Femur (tissue), 1 donor: ENCODE data around the gene MYLK.

Experiments
- DNase-seq: peaks from one replicate; pipeline ENCODE4 v3.0.0-alpha.2; 2017

The MYLK gene

DNA sequence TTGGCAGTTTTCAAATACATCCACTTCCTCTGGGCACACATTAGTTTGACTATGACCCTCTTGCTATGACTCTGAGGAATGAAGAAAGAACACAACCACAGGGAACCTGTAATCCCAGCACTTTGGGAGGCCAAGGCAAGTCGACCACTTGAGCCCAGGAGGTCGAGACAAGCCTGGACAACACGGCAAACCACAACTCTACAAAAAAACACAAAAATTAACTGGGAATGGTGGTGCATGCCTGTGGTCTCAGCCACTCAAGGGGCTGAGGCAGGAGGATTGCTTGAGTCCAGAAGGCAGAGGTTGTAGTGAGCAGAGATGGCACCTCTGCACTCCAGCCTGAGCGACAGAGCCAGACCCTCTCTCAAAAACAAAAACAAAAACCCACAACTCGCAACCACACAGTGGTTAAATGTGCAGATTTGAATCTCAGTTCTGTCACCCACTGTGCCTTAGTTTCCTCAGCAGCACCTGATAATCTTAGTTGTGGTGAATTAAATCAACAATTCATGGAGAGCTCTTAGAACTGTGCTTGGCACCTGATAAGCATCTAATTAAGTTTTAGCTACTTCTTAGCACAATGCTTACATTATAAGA lies 65.7 kb downstream of the MYLK start:
- DNase-seq, result no peak

DNA sequence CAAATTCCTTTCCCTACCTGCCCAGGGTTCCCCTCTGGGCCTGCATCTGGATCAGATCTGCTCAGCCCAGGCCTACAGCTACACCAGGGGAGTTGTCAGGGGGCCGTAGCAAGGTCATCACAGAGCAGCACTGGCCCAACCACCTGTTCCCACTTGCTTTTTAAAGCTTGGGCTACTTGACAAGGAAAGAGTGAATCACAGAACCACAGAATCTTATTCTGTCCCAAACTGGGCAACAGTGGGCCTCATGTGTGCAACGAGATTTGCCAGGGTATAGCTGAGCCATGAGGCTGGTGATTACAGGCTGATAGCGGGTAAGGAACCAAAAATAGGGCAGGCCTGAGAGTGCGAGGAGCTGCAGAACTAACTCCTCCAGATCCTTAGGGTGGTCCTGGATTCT lies 66.7 kb downstream of the MYLK start:
- no peak for DNase-seq

DNA sequence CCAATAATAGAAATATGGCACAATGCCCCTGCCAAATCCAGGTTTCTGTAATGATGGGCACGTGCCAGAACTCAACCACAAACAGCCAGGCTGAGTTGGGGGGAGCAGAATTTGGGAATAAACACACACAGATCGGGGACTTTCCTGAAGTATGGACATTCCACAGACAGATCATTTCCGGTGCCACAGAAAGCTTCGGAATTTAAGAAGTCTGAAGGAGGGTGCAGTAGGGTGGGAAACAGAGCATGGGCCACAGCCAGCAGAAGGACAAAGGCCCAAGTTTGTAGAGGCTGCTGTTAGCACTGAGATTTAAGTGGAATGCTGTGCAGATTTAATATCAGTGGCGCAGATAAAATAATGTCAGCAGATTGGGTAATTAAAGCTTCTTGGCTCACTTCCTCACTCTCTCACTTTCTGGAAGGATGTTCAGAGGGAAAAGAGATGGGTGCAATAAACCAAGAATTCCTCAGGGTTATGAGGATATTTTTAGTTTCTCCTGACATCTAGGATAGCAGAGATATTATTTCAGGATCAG lies 67.4 kb downstream of the MYLK start:
- DNase-seq, result no peak

- no peak for DNase-seq
Measured at GRCh38 chr3:123815981-123816380, 68.2 kb downstream of the MYLK start.

DNA sequence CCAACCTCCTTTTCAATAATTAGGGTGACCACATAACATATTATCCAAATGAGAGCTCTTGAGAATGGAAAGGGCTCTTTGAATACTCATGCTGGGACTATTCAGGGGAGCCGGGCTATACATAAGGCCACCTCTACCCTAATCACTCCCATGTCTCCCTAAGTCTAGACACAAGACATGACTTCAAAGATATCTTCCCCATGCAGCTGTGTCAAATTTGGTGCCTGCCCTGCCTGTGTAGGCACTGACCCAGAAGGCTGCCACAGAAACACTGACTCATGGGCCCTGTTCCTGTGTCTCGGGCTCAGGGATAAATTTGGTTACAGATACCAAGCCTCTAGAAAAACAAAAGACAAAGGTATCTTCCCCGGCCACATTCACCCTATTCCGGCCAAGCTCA lies 70.3 kb downstream of the MYLK start:
- DNase-seq, result no peak

DNA sequence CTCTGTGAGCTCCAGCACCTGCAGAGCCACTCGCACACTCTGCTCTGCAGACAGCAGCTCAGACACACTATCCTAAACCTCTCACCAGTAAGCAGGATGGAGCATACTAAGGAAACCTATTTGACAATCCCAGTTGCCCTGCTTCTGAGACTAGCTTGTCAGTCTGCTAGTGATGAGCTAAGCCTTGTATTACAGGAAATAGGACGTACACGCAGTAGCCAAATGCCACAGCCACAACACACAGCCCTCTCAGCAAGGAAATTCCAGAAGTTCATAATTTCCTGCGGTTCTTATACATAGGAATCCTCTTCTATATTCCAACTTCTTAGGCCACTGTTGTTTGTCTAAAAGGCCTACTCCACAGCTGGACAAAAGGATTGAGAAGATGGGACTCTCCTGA lies 74.5 kb downstream of the MYLK start:
- DNase-seq, result no peak

DNA sequence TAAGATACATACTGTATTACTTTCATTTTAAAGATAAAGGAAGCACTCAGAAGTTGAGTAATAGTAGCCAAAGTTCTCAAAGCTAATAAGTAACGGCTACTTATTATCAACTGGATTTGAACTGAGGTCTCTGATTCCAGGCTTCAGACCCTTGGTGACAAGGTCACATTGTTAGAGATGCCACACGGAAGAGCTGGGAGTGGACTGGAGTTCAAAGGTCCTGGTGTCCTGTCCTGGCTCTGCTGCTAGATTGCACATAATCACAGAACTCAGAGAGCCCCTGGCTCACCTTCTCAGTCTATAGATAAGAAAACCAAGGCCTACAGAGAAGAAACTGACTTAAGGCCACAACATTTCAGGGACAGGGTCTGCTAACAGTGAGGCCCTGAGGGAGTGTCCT lies 75.3 kb downstream of the MYLK start:
- no peak for DNase-seq

- DNase-seq, result no peak
Measured at GRCh38 chr3:123807820-123808219, 76.3 kb downstream of the MYLK start.

DNA sequence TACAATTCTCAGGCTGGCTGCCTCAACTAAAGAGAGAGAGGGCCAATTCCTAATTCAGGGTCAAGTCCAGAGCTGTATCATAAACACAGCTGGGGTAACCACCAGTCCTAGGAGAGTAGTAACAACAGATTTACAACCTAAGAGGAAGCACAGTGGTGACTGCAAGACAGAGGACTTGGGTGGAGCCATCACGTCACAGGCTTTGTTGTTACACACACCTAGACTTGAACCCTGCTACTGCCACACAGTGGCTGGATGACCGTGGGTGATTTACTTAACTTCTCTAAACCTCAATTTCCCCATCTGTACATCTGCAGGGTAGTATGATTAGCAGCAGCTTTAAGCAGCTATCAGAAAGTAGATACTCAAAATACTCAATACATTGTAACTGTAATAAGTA lies 78.6 kb downstream of the MYLK start:
- no peak for DNase-seq

- no peak for DNase-seq
Measured at GRCh38 chr3:123805101-123805500, 79.0 kb downstream of the MYLK start.

GRCh38 chr3:123804676-123805075 lies 79.5 kb downstream of the MYLK start:
- no peak for DNase-seq

GRCh38 chr3:123803521-123803920 lies 80.6 kb downstream of the MYLK start:
- DNase-seq, result no peak

GRCh38 chr3:123802007-123802625 lies 82.0 kb downstream of the MYLK start:
- peak; percentile 52 for DNase-seq

- DNase-seq, result no peak
Measured at GRCh38 chr3:123801474-123801873, 82.7 kb downstream of the MYLK start.

DNA sequence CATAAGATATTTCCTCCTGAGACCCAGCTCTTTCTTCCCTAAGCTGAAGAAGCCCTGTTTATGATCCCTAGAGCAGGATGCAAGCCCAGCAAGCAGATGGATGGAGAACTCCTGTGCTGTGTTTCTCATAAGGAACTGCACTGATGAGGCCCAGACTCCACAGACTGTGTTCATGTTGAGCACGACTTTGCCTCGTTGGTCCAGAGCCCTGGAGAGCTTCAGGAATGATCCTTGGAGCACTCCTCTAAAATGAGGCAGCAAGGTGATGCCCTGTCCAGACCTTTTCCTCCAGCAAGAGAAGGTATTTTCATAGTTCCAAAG lies 83.8 kb downstream of the MYLK start:
- no peak for DNase-seq

GRCh38 chr3:123799544-123800361 lies 84.4 kb downstream of the MYLK start:
- no peak for DNase-seq

GRCh38 chr3:123798550-123798949 lies 85.6 kb downstream of the MYLK start:
- DNase-seq, result no peak

DNA sequence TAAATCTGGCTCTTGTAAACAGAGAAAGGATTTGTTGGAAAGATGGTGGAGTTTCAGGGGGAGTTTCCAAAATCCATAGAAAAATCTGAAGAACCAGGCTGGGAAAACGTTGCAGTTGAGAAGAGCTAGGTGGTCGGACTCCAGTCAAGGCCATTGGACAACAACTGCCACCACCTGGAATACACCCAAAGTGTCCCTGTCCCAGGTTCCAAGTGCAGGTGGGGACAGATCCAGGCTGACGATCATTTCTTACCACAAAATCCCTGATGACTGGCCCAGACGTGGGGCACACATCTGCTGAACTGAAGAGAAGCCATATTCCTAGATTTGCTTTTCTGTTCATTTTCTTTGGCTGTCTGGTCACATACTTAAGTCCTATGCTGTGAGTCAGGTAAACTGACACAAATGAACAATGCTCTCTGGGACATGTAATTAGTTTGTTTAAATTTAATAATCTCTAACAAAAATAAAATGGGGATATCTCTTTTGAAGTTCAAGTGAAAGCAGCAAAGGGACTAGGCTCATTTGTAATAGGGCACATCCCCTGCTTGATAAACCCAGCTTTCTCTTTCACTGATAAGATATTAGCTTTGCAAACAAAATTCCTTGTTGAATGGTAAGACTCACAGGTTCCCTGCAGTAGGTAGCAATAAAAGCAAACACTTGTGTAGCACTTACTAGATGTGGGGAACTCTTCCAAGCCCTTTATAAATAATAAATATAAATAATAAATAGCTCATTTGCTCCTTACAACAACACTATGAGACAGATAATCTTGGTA lies 88.5 kb downstream of the MYLK start:
- no peak for DNase-seq

- no peak for DNase-seq
Measured at GRCh38 chr3:123793425-123793824, 90.7 kb downstream of the MYLK start.

DNA sequence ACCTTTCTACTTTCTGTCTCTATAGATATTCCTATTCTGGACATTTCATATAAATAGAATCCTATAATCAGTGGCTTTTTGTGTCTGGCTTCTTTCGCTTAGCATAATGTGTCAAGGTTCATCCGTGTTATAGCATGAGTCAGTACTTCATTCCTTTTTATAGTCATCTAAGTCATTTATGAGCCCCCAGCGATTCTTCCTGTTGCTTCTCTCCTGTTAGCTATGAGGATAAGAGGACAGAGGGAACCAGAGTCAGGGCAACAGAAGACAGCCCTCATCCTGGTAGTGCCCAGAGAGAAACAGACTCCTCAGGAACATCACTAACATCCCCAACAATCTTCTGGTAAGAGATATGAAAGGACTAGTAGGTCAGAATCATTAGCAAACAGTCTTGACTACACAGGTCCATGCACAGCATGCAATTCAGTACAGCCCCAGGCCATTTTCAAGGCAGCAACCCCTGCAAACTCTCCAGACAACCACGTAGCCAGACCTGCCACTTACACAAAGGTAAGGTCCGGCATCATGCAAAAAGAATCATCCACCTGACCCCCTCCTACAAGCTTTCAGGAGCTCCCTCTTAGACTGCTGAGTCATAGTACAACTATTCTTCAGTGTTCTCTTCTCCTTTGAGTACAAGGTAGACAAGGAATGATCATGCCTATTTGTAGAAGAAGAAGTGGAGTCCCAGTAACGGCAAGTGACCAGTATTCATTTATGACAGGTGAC lies 91.5 kb downstream of the MYLK start:
- DNase-seq, result no peak

GRCh38 chr3:123791898-123792297 lies 92.2 kb downstream of the MYLK start:
- DNase-seq, result peak; percentile 58

DNA sequence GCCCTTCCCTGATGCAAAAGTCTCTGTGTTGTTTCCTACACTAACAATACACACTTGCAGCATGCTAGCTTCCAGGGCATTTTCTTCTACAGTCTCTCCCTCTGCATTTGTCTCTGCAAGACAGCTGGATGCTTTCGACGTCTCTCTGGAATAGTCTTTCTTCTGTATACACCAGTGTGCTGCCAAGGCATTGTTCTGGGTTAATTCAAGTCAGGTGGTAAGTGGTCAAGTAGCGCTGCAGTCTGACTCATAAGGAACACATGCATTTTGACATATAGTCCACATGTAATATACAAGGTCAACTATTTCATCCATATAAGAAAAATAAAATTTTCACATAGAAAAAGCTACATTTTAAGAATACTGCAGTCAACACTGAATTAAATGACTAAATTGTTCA lies 92.7 kb downstream of the MYLK start:
- DNase-seq, result no peak

GRCh38 chr3:123791073-123791370 lies 93.1 kb downstream of the MYLK start:
- no peak for DNase-seq
